Measurements from ENCODE around the gene ASTN1. TPM values are rescaled to one million over a fixed set of nuclear protein-coding genes. Genes with fewer than 3 reads are reported as not detected.

The ASTN1 gene
- total RNA-seq, 1 experiment from 2014 or later = 0.42 TPM

DNA sequence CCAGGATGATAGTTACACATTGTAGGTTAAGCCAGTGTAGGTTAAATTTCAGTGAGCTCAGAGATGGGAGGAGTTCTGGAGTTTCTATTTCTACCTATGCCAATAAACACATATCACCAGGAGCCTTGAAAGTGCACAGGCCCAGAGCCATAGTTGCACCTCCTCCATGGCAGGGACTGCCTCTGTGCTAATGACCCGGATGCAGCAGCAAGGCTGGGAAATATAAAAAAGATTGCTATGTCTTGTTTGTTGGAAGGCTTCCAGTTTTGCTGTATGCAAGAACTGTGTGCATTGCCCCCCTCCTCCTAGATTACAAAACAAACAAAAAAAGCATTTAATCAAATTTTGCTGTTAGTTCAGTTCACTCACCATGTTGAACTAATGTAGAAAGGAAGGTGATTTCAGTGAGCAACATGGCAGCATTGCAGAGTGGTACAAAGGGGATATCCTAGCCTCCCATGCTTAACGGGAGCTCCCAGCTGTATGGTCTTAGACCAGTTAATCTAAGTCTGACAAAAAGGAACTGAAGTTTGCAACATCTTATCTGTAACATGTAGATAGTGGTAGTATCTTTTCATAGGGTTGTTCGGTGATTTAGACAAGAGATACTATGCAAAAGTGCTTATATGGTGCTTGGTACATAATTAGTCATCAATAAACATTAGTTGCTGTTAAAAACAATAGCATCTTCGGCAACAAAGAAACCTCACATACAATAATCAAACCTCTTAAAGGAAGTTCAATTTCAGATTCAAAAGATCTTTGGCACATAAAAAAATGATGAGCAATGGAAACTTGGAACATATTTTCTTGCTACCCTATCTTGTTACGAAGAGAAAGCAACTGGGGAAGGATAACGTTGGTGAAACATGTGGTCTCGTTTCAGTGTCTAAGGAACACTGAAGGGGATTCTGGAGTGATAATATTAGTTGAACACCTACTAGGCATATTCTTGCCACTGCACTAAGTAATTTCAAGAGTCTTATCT lies 309.5 kb downstream of the ASTN1 start:
- no peaks in the 10 kb centered on the region for H4K20me1 ChIP-seq (ENCODE audit: insufficient read depth)
- H3K27me3 ChIP-seq (ENCODE audit: insufficient read depth, low read length) = peaks cover 11% of the 10 kb centered on the region; the same call in 1 of the 2 replicates
- H3K9me2 ChIP-seq (ENCODE audit: insufficient read depth) = no peaks in the 10 kb centered on the region
- RAD21 ChIA-PET (ENCODE audit: low non-redundant PET in 1 of 2, low total read pairs in 2 of 2, uncharacterized antibody in 2 of 2, unreplicated experiment in 2 of 2) = no interaction called here
- H3K36me3 ChIP-seq (ENCODE audit: control insufficient read depth in 1 of 2, insufficient read depth in 2 of 2, low read length in 2 of 2) = no peaks in the 10 kb centered on the region
- POLR2A ChIA-PET = no interaction called here
- no peak overlapping the region for H3K9ac ChIP-seq (ENCODE audit: low read length)
- DNase-seq (ENCODE audit: low read depth, low spot score) = no peak
- no peak for TF ChIP-seq JUND (IDR thresholded peaks at IDR 0.05)
- no peak for TF ChIP-seq CBX3 (IDR thresholded peaks at IDR 0.05; ENCODE audit: low read depth)
- no peak for TF ChIP-seq YY1 (IDR thresholded peaks at IDR 0.05; ENCODE audit: extremely low read depth, insufficient replicate concordance, low read depth, low read length)
- TF ChIP-seq ZNF274 (IDR thresholded peaks at IDR 0.05; ENCODE audit: low read depth, low read length) = no peak
- no peak for TF ChIP-seq SRF (IDR thresholded peaks at IDR 0.05; ENCODE audit: low read depth)
- TF ChIP-seq TCF7L2 (IDR thresholded peaks at IDR 0.05; ENCODE audit: borderline replicate concordance, extremely low read depth, insufficient read depth, insufficient read length) = no peak
- TF ChIP-seq POLR2AphosphoS5 (IDR thresholded peaks at IDR 0.05; ENCODE audit: low read depth, low read length) = no peak
- no peak for TF ChIP-seq CEBPB (IDR thresholded peaks at IDR 0.05; ENCODE audit: low read depth)
- no peak for TF ChIP-seq RAD21 (IDR thresholded peaks at IDR 0.05; ENCODE audit: low read depth)
- TF ChIP-seq ATF3 (IDR thresholded peaks at IDR 0.05) = no peak
- TF ChIP-seq ELF1 (IDR thresholded peaks at IDR 0.05; ENCODE audit: borderline replicate concordance, low read depth) = no peak
- no peak for TF ChIP-seq SIN3A (IDR thresholded peaks at IDR 0.05; ENCODE audit: low read depth)
- no peak for TF ChIP-seq ZFX (IDR thresholded peaks at IDR 0.05)
- TF ChIP-seq EZH2phosphoT487 (IDR thresholded peaks at IDR 0.05; ENCODE audit: borderline replicate concordance) = no peak
- no peak for TF ChIP-seq SP1 (IDR thresholded peaks at IDR 0.05; ENCODE audit: low read depth)
- no peak for TF ChIP-seq ZBTB33 (IDR thresholded peaks at IDR 0.05; ENCODE audit: extremely low read depth, insufficient replicate concordance, low read length)
- TF ChIP-seq EZH2 (IDR thresholded peaks at IDR 0.05) = no peak
- TF ChIP-seq, protein P1, sequence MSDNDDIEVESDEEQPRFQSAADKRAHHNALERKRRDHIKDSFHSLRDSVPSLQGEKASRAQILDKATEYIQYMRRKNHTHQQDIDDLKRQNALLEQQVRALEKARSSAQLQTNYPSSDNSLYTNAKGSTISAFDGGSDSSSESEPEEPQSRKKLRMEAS (IDR thresholded peaks at IDR 0.05) = no peak
- no peak for TF ChIP-seq POLR2A (IDR thresholded peaks at IDR 0.05; ENCODE audit: borderline replicate concordance, extremely low read depth, insufficient read depth, insufficient read length)
- no peak for ATAC-seq
- H3K4me3 ChIP-seq (replicated peaks in 1 of 2; ENCODE audit: low read depth in 1 of 2, low read length in 2 of 2) = no peak overlapping the region
- no TSS peak for BruUV-seq (replicated peaks)
- CTCF ChIA-PET = no interaction called here
- H3K27ac ChIP-seq (ENCODE audit: low read depth, low read length) = no peak overlapping the region
- H2AFZ ChIP-seq (ENCODE audit: low read depth, low read length, poor library complexity, severe bottlenecking) = no peak overlapping the region
- intact Hi-C loops (cut with micrococcal nuclease) = no loop called here
- no peak overlapping the region for H3K4me2 ChIP-seq (ENCODE audit: low read length)
- H3K4me1 ChIP-seq (ENCODE audit: control insufficient read depth in 1 of 2, insufficient read depth in 2 of 2, low read length in 2 of 2) = no peaks in the 10 kb centered on the region
- H3K9me3 ChIP-seq (ENCODE audit: control insufficient read depth in 1 of 2, insufficient read depth in 1 of 2, low read depth in 1 of 2, low read length in 2 of 2) = no peaks in the 10 kb centered on the region
- H3K79me2 ChIP-seq (ENCODE audit: insufficient read depth, low read length) = no peaks in the 10 kb centered on the region

All from HCT116 (cell line).